Activated B cell treated with CpG ODN at 0.5 μM for 24 hours (primary cell): Measurements from ENCODE around the gene ARL16. TPM values are rescaled to one million over a fixed set of nuclear protein-coding genes. Genes with fewer than 3 reads are reported as not detected.

Source experiments
- ATAC-seq: fragments of 200-7000 bp; cut with Tn5 transposase; one replicate; pipeline ENCODE4 v1.10.0; 2021; ENCODE audit warnings: low read depth, mild to moderate bottlenecking, moderate library complexity
- CTCF ChIA-PET: fragments of 350-600 bp; sonication (Branson Sonifier 250); formaldehyde crosslinking; loops from one replicate; lab custom pipeline; 2021; ENCODE audit warnings: antibody characterized with exemption; lab: Charles Lee
- POLR2A ChIA-PET: fragments of 350-600 bp; sonication (Branson Sonifier 250); formaldehyde crosslinking; loops from one replicate; lab custom pipeline; 2021; ENCODE audit warnings: antibody characterized with exemption; lab: Charles Lee
- DNase-seq: peaks from one replicate; pipeline ENCODE4 v3.0.0; 2022
- H3K27ac Mint-ChIP-seq: one replicate; pipeline ENCODE4 v1.8.0; 2020; ENCODE audit warnings: mixed read lengths
- H3K27me3 Mint-ChIP-seq: one replicate; pipeline ENCODE4 v1.8.0; 2021; ENCODE audit warnings: mixed read lengths
- H3K36me3 Mint-ChIP-seq: one replicate; pipeline ENCODE4 v1.8.0; 2021; ENCODE audit warnings: low read depth, mixed read lengths
- H3K4me1 Mint-ChIP-seq: one replicate; pipeline ENCODE4 v1.8.0; 2021; ENCODE audit warnings: mixed read lengths
- H3K4me3 Mint-ChIP-seq: one replicate; pipeline ENCODE4 v1.8.0; 2020; ENCODE audit warnings: mild to moderate bottlenecking, mixed read lengths
- H3K9me3 Mint-ChIP-seq: one replicate; pipeline ENCODE4 v1.8.0; 2020; ENCODE audit warnings: mixed read lengths
- intact Hi-C: fragments of 100-400 bp; cut with micrococcal nuclease; formaldehyde crosslinking; loops from one replicate; pipeline ENCODE4 v1.15.1; 2024
- total RNA-seq: library from RNA; stranded (reverse); gene quantifications from 2 replicates; pipeline ENCODE4 v1.2.3, GENCODE V29; 2022
- TF ChIP-seq, protein P1 (sequence below): fragments of 200-600 bp; IDR thresholded peaks from one replicate; pipeline ENCODE4 v1.8.0; 2022; ENCODE audit warnings: antibody characterized with exemption, mild to moderate bottlenecking

The ARL16 gene
- total RNA-seq, 1 donor from 2014 or later, result 33.3 TPM

DNA sequence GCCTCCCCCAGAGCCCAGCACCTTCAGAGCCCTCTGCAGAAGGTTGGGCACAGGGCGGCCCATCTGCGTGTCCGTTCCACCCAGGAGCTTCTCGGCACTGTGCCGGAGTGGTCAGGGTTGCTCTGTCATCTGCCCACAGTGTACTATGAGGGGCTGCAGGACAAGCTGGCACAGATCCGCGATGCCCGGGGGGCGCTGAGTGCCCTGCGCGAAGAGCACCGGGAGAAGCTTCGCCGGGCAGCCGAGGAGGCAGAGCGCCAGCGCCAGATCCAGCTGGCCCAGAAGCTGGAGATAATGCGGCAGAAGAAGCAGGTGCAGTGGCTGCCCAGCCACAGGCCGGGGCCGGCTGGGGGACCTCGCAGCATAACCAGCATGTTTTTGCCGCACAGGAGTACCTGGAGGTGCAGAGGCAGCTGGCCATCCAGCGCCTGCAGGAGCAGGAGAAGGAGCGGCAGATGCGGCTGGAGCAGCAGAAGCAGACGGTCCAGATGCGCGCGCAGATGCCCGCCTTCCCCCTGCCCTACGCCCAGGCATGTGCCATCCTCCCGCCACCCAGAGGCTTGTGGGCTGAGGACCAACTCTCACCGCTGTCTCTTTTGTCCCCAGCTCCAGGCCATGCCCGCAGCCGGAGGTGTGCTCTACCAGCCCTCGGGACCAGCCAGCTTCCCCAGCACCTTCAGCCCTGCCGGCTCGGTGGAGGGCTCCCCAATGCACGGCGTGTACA is 12.8 kb upstream of the ARL16 start:
- Mint-ChIP-seq H3K4me3 (no peak overlapping the region), H3K27ac (no peak overlapping the region), H3K36me3 (peaks cover 65% of the 10 kb centered on the region), H3K9me3 (no peaks in the 10 kb centered on the region), H3K4me1 (peaks cover 8% of the 10 kb centered on the region), H3K27me3 (no peaks in the 10 kb centered on the region)
- DNase-seq (no peak), ATAC-seq (no peak)
- ChIA-PET CTCF (no interaction called here), POLR2A (interaction anchor here (1.1 kb wide), 1 partner anchor 13 kb away, joined by 6 read pairs; the partner anchor contains the start of genes ARL16 and HGS)
- TF ChIP-seq, protein P1, sequence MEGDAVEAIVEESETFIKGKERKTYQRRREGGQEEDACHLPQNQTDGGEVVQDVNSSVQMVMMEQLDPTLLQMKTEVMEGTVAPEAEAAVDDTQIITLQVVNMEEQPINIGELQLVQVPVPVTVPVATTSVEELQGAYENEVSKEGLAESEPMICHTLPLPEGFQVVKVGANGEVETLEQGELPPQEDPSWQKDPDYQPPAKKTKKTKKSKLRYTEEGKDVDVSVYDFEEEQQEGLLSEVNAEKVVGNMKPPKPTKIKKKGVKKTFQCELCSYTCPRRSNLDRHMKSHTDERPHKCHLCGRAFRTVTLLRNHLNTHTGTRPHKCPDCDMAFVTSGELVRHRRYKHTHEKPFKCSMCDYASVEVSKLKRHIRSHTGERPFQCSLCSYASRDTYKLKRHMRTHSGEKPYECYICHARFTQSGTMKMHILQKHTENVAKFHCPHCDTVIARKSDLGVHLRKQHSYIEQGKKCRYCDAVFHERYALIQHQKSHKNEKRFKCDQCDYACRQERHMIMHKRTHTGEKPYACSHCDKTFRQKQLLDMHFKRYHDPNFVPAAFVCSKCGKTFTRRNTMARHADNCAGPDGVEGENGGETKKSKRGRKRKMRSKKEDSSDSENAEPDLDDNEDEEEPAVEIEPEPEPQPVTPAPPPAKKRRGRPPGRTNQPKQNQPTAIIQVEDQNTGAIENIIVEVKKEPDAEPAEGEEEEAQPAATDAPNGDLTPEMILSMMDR, result no peak
- intact Hi-C loops, result no loop called here

DNA sequence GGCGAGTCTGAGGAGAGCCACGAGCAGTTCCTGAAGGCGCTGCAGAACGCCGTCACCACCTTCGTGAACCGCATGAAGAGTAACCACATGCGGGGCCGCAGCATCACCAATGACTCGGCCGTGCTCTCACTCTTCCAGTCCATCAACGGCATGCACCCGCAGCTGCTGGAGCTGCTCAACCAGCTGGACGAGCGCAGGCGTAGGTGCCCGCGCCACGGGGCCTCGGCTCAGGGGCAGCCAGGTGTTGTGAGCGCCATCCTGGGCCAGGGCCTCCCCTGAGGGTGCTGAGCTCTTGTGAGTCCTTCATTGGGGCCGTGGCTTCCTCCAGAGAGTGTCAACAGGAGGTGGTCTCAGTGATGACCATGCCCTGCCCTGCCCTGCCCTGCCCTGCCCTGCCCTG is 12.2 kb upstream of the ARL16 start:
- Mint-ChIP-seq H3K9me3 (no peaks in the 10 kb centered on the region), H3K27me3 (no peaks in the 10 kb centered on the region), H3K4me3 (no peak overlapping the region), H3K36me3 (peaks cover 65% of the 10 kb centered on the region), H3K27ac (no peak overlapping the region), H3K4me1 (peaks cover 3% of the 10 kb centered on the region)
- ChIA-PET POLR2A (interaction anchor here (1.1 kb wide), 1 partner anchor 12 kb away, joined by 6 read pairs; the partner anchor contains the start of genes ARL16 and HGS), CTCF (no interaction called here)
- ATAC-seq, result no peak
- no peak for DNase-seq
- TF ChIP-seq, protein P1, result no peak
- intact Hi-C loops, result no loop called here

DNA sequence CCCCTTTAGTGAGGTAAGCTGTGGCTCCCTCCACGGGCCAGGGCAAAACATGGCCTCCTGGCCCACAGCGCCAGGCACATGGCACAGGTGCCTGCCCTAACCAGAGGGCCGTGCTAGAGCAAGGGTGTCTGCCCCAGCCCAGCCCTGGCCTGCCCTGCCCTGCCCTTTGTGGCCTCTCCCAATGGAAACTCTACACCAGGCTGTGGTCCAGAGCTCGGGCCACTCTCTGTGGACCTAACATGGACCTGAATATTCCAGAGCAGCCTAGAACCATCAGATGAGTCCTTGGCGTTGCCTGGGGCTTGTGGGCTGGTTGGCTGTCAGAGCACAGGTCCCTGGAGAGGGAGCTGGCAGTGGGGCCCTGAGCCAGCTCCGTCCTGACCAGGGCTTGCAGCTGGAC is 11.6 kb upstream of the ARL16 start:
- DNase-seq (no peak), ATAC-seq (no peak)
- POLR2A ChIA-PET, result no interaction called here
- H3K27me3 Mint-ChIP-seq, result no peaks in the 10 kb centered on the region
- H3K4me1 Mint-ChIP-seq, result no peaks in the 10 kb centered on the region
- TF ChIP-seq, protein P1, result no peak
- no peaks in the 10 kb centered on the region for H3K9me3 Mint-ChIP-seq
- intact Hi-C loops, result no loop called here
- H3K36me3 Mint-ChIP-seq, result peaks cover 64% of the 10 kb centered on the region
- CTCF ChIA-PET, result no interaction called here
- H3K27ac Mint-ChIP-seq, result no peak overlapping the region
- no peak overlapping the region for H3K4me3 Mint-ChIP-seq

DNA sequence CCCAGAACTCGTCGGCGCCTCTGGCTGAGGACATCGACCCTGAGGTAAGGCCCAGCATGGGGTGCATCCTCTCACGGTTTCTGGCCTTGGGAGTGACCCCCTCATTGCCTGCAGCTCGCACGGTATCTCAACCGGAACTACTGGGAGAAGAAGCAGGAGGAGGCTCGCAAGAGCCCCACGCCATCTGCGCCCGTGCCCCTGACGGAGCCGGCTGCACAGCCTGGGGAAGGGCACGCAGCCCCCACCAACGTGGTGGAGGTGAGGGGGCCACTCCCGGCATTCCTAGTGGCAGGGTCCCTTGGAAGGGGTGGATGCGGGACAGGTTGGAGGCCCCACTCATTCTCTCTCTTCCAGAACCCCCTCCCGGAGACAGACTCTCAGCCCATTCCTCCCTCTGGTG is 11.2 kb upstream of the ARL16 start:
- TF ChIP-seq, protein P1, result no peak
- H3K36me3 Mint-ChIP-seq, result peaks cover 66% of the 10 kb centered on the region
- H3K4me3 Mint-ChIP-seq, result no peak overlapping the region
- CTCF ChIA-PET, result no interaction called here
- ATAC-seq (no peak), DNase-seq (no peak)
- no peaks in the 10 kb centered on the region for H3K4me1 Mint-ChIP-seq
- intact Hi-C loops, result no loop called here
- H3K27me3 Mint-ChIP-seq, result no peaks in the 10 kb centered on the region
- H3K9me3 Mint-ChIP-seq, result no peaks in the 10 kb centered on the region
- no peak overlapping the region for H3K27ac Mint-ChIP-seq
- POLR2A ChIA-PET, result no interaction called here

DNA sequence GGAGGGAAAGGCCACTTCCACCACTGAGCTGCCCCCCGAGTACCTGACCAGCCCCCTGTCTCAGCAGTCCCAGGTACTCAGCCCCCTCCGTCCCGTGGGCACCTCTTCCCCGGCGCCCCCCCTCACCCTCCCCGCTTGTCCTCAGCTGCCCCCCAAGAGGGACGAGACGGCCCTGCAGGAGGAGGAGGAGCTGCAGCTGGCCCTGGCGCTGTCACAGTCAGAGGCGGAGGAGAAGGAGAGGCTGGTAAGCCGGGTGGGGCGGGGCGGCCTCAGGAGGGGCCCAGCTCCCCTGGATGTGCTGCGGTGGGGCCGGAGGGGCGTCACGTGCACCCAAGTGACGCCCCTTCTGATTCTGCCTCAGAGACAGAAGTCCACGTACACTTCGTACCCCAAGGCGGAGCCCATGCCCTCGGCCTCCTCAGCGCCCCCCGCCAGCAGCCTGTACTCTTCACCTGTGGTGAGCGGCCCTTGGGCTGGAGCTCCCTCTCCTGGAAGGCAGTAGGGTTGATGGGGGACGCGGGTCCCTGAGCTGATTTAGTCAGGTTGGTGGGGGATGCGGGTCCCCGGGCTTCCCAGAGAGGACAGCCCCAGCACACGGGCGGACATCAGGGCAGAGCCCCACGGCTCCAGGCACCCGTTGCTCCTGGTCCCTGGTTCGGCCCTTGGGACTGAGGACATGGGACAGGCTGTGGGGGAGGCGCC is 10.1 kb upstream of the ARL16 start:
- H3K36me3 Mint-ChIP-seq, result peaks cover 69% of the 10 kb centered on the region
- ATAC-seq (no peak), DNase-seq (no peak)
- no peaks in the 10 kb centered on the region for H3K4me1 Mint-ChIP-seq
- intact Hi-C loops, result no loop called here
- H3K27me3 Mint-ChIP-seq, result no peaks in the 10 kb centered on the region
- no peaks in the 10 kb centered on the region for H3K9me3 Mint-ChIP-seq
- no peak overlapping the region for H3K4me3 Mint-ChIP-seq
- ChIA-PET POLR2A (interaction anchor here (0.5 kb wide), 1 partner anchor 30 kb away, joined by 3 read pairs; no protein-coding TSS in a partner anchor), CTCF (no interaction called here)
- no peak overlapping the region for H3K27ac Mint-ChIP-seq
- TF ChIP-seq, protein P1, result no peak
